ENCODE measurements around the gene SREBF1. TPM values are rescaled to one million over a fixed set of nuclear protein-coding genes. Genes with fewer than 3 reads are reported as not detected.

Gene SREBF1
- total RNA-seq, 1 experiment from 2014 or later: 230 TPM

GRCh38 chr17:17784657-17785267 is 52.0 kb downstream of the SREBF1 start:
- no peak for DNase-seq (ENCODE audit: low read depth, low spot score)

DNA sequence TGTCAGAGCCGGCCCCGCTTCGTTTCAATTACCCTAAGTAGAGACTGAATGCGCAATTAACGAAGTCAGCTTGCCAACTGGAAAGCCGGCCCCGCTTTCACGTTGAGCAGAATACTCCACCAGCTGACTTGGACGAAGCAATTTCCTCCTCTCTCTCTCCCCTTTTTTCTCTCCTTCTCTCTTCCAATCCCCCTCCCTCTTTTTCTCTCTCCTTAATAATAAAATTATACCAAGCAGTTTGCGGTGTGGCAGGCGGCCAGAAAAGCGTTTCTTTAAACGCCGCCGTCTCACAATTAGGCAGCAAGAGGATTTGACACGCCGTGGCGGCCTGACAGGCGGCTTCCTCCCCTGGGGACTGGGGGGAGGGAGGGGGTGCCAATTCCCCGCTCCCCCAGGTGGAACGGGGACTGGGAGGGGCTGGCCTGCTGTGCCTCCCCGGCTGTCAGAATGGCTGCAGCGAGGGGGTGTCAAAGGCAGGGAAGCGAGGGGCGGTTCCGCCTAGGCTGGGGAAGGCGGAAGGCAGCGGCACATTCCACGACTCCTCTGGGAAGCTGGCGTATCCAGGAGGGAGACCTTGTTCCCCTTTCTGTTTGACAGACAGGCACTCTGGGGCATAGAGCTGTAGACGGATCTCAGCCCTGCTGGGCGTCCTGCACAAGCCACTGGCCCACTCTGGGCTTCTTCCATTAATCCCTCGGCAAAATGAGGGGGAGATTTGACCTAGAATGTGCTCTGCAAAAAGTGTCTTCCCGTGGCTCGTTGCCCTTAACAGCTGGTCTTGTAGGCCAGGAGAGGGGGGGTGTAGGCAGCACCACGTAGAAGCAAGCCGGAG is 52.7 kb downstream of the SREBF1 start:
- BruUV-seq (replicated peaks): no TSS peak
- Histone ChIP-seq H3K9me3 (ENCODE audit: control insufficient read depth, insufficient read depth, low read depth, low read length) (no peaks in the 10 kb centered on the region), H3K27ac (ENCODE audit: low read length) (peak overlapping the region; percentile 59), H3K4me1 (ENCODE audit: control insufficient read depth, insufficient read depth, low read length) (peaks cover 63% of the 10 kb centered on the region), H3K27me3 (ENCODE audit: control insufficient read depth, insufficient read depth, low read length) (no peaks in the 10 kb centered on the region), H3K4me3 (ENCODE audit: low read depth in 2 of 2, low read length in 2 of 2) (peak overlapping the region; percentile 41 to 57), H3K36me3 (ENCODE audit: control insufficient read depth, insufficient read depth, low read length) (no peaks in the 10 kb centered on the region)
- no peak for DNase-seq (ENCODE audit: low read depth, low spot score)
- TF ChIP-seq SIN3A (IDR thresholded peaks at IDR 0.05; ENCODE audit: borderline replicate concordance, insufficient read depth, low read depth, low read length) (no peak), TCF7L2 (IDR thresholded peaks at IDR 0.05; ENCODE audit: low read depth, low read length) (no peak), REST (IDR thresholded peaks at IDR 0.05; ENCODE audit: insufficient read depth in 1 of 2, low read depth in 2 of 2, low read length in 1 of 2) (no peak), POLR2AphosphoS5 (IDR thresholded peaks at IDR 0.05; ENCODE audit: low read depth, low read length) (no peak)
- TF ChIP-seq, protein P1, sequence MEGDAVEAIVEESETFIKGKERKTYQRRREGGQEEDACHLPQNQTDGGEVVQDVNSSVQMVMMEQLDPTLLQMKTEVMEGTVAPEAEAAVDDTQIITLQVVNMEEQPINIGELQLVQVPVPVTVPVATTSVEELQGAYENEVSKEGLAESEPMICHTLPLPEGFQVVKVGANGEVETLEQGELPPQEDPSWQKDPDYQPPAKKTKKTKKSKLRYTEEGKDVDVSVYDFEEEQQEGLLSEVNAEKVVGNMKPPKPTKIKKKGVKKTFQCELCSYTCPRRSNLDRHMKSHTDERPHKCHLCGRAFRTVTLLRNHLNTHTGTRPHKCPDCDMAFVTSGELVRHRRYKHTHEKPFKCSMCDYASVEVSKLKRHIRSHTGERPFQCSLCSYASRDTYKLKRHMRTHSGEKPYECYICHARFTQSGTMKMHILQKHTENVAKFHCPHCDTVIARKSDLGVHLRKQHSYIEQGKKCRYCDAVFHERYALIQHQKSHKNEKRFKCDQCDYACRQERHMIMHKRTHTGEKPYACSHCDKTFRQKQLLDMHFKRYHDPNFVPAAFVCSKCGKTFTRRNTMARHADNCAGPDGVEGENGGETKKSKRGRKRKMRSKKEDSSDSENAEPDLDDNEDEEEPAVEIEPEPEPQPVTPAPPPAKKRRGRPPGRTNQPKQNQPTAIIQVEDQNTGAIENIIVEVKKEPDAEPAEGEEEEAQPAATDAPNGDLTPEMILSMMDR (IDR thresholded peaks at IDR 0.05): no peak
- POLR2A ChIA-PET: no interaction called here
- intact Hi-C loops (cut with micrococcal nuclease; ENCODE audit: unreplicated experiment) (loop anchor here (10.0 kb wide), 1 partner anchor 99 kb away; the partner anchor contains the start of gene RAI1), in situ Hi-C loops (cut with HindIII; ENCODE audit: low pct_unique_long_range_greater_than_20kb, low sequenced_read_pairs) (no loop called here)
- no peak for ATAC-seq
- CTCF ChIA-PET: interaction anchor here (0.7 kb wide), 1 partner anchor 28 kb away, joined by 3 read pairs; no protein-coding TSS in a partner anchor

More at GRCh38 chr17:17784657-17785267, 52.0 kb downstream of the SREBF1 start:
- peak; percentile 39 for ATAC-seq
- intact Hi-C loops (cut with micrococcal nuclease; ENCODE audit: unreplicated experiment): loop anchor here (10.0 kb wide), 1 partner anchor 100 kb away; the partner anchor contains the start of gene RAI1
- H3K27ac ChIP-seq (ENCODE audit: low read length): peak overlapping the region; percentile 59
- in situ Hi-C loops (cut with HindIII; ENCODE audit: low pct_unique_long_range_greater_than_20kb, low sequenced_read_pairs): no loop called here
- ChIA-PET POLR2A (no interaction called here), CTCF (interaction anchor here (0.7 kb wide), 1 partner anchor 27 kb away, joined by 3 read pairs; no protein-coding TSS in a partner anchor)
- H3K9me3 ChIP-seq (ENCODE audit: control insufficient read depth, insufficient read depth, low read depth, low read length): no peaks in the 10 kb centered on the region
- H3K4me3 ChIP-seq (ENCODE audit: low read depth in 2 of 2, low read length in 2 of 2): no peak overlapping the region
- peaks cover 65% of the 10 kb centered on the region for H3K4me1 ChIP-seq (ENCODE audit: control insufficient read depth, insufficient read depth, low read length)
- no peaks in the 10 kb centered on the region for H3K27me3 ChIP-seq (ENCODE audit: control insufficient read depth, insufficient read depth, low read length)
- H3K36me3 ChIP-seq (ENCODE audit: control insufficient read depth, insufficient read depth, low read length): no peaks in the 10 kb centered on the region
- TF ChIP-seq, protein P1 (IDR thresholded peaks at IDR 0.05): no peak
- TF ChIP-seq SIN3A (IDR thresholded peaks at IDR 0.05; ENCODE audit: borderline replicate concordance, insufficient read depth, low read depth, low read length) (no peak), POLR2AphosphoS5 (IDR thresholded peaks at IDR 0.05; ENCODE audit: low read depth, low read length) (no peak), REST (IDR thresholded peaks at IDR 0.05; ENCODE audit: insufficient read depth in 1 of 2, low read depth in 2 of 2, low read length in 1 of 2) (no peak), TCF7L2 (IDR thresholded peaks at IDR 0.05; ENCODE audit: low read depth, low read length) (no peak)
- BruUV-seq (replicated peaks): no TSS peak
